GM12873 (cell line): ENCODE data around the gene ADAMTS19.

Experiments
- TF ChIP-seq, protein P1 (sequence below): IDR thresholded peaks from 2 replicates; pipeline ENCODE4 v1.5.1; 2012; ENCODE audit warnings: low read depth, mild to moderate bottlenecking, moderate library complexity, low read length, control low read depth; ENCODE audit not compliant: insufficient read depth; ENCODE audit errors: missing control alignments

Gene ADAMTS19

DNA sequence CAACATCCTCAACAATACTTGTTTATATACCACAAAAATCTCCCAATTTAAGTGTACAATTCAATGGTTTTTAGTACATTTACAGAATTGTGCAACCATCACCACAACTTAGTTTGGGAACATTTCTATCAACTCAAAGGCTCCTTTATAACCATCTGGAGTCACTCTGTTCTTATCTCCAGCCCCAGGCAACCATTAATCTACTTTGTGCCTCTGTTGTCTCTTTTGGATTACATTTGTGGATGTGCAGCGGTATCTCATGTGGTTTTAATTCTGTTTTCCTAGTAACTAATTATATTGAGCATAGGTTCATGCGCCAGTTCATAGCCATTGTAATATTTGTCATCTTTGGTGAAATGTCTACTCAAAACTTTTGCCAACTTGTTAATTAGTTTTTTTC lies 14.4 kb downstream of the ADAMTS19 start:
- TF ChIP-seq, protein P1, sequence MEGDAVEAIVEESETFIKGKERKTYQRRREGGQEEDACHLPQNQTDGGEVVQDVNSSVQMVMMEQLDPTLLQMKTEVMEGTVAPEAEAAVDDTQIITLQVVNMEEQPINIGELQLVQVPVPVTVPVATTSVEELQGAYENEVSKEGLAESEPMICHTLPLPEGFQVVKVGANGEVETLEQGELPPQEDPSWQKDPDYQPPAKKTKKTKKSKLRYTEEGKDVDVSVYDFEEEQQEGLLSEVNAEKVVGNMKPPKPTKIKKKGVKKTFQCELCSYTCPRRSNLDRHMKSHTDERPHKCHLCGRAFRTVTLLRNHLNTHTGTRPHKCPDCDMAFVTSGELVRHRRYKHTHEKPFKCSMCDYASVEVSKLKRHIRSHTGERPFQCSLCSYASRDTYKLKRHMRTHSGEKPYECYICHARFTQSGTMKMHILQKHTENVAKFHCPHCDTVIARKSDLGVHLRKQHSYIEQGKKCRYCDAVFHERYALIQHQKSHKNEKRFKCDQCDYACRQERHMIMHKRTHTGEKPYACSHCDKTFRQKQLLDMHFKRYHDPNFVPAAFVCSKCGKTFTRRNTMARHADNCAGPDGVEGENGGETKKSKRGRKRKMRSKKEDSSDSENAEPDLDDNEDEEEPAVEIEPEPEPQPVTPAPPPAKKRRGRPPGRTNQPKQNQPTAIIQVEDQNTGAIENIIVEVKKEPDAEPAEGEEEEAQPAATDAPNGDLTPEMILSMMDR = no peak

DNA sequence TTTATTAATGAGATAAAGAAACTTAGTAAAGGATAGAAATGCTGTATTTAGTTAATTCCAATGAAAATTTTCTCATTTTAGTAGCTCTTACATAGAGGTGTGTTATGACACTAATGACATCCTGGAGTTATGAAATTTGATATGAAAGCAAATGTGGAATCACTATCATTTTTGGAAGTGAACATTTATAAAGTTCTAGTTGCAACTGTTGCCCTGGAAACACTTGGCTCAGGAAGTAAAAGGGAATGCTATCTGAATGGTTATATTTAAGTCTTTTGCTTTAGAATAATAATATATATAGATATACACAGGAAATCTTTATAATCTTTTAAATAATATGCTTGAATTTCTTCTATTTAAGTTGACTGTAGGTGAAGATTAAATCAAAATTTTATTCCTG lies 16.7 kb downstream of the ADAMTS19 start:
- TF ChIP-seq, protein P1 = no peak

GRCh38 chr5:129477532-129477931 lies 17.4 kb downstream of the ADAMTS19 start:
- TF ChIP-seq, protein P1 = no peak

DNA sequence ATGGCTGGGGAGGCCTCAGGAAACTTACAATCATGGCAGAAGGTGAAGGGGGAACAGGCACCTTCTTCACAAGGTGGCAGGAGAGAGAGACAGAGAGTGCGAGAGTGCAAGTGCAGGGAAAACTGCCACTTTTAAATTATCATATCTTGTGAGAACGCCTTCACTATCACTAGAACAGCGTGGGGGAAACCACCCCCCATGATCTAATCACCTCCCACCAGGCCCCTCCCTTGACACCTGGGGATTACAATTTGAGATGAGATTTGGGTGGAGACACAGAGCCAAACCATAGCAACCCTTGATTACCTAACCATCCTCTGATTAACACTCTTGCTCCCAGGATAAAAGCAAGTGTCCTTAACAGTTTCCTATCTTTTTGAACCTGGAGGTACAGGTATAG lies 21.1 kb downstream of the ADAMTS19 start:
- TF ChIP-seq, protein P1 = no peak

GRCh38 chr5:129496421-129496820 lies 36.3 kb downstream of the ADAMTS19 start:
- TF ChIP-seq, protein P1 = no peak

DNA sequence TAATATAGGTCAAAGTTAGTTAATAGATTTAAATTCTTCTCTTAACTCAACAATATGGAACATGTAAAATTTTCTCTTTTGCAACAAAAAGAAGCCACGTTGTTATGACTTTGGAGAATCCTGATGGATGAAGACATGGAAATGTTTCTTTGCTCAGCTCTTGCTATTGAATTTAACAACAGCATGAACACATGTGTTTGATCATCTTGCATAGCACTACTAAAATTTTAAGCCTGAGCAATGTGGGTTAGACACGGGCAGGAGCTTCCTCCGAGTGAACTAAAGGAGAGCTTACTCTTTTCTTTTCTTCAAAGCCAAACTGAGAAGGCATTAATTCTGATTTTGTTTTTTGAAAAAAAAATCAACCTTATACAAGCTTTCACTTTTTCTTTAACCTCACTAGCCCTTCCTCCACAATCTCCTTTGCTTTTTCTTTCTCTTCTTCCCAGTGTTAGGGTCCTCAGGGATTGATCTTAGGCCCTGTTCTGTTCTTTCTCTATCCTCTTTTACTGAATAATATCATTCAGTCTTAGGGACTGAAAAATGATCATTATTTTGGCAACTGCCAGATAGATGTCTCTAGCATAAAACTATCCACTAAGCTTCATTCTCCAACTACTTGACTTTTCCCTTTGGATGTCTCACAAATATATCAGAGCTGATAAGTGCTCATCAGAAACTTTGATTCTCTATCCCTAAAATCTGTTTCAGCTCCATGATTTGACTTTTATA lies 36.9 kb downstream of the ADAMTS19 start:
- TF ChIP-seq, protein P1 = no peak

- TF ChIP-seq, protein P1 = no peak
Observed at GRCh38 chr5:129499208-129499852, 39.2 kb downstream of the ADAMTS19 start.
